Fibroblast of skin of abdomen (primary cell): ENCODE data around the gene CCL8.

Experiments
- DNase-seq: peaks from one replicate; pipeline ENCODE4 v3.0.0-alpha.2; 2013

CCL8 gene

GRCh38 chr17:34314279-34314678 lies 5.0 kb upstream of the CCL8 start:
- DNase-seq: peak; percentile 37

- DNase-seq: no peak
These were observed 761 bp upstream of the CCL8 start for GRCh38 chr17:34318474-34318873.

- no peak for DNase-seq
These were observed 2.7 kb downstream of the CCL8 start for GRCh38 chr17:34321964-34322363.

- peak; percentile 17 for DNase-seq
These were observed 8.3 kb downstream of the CCL8 start for GRCh38 chr17:34327580-34327979.

- DNase-seq: no peak
These were observed 18.5 kb downstream of the CCL8 start for GRCh38 chr17:34337701-34338100.

GRCh38 chr17:34339138-34339770 lies 20.0 kb downstream of the CCL8 start:
- DNase-seq: no peak

GRCh38 chr17:34341916-34342315 lies 22.7 kb downstream of the CCL8 start:
- DNase-seq: no peak

GRCh38 chr17:34347063-34347462 lies 27.8 kb downstream of the CCL8 start:
- no peak for DNase-seq

GRCh38 chr17:34349751-34350150 lies 30.5 kb downstream of the CCL8 start:
- DNase-seq: no peak

GRCh38 chr17:34351096-34351495 lies 31.9 kb downstream of the CCL8 start:
- DNase-seq: no peak

- DNase-seq: no peak
These were observed 33.0 kb downstream of the CCL8 start for GRCh38 chr17:34352191-34352590.

- DNase-seq: peak; percentile 8
These were observed 35.4 kb downstream of the CCL8 start for GRCh38 chr17:34354637-34355036.

GRCh38 chr17:34356194-34356593 lies 37.0 kb downstream of the CCL8 start, which contains the start of gene CCL13:
Gene CCL13, plus strand, starts transcription at chr17:34356480. Its CDS starts 47 bp downstream, at chr17:34356527.
- DNase-seq: no peak

GRCh38 chr17:34357398-34357797 lies 38.2 kb downstream of the CCL8 start:
- no peak for DNase-seq

GRCh38 chr17:34358631-34359030 lies 39.4 kb downstream of the CCL8 start:
- no peak for DNase-seq

GRCh38 chr17:34360601-34361270 lies 41.5 kb downstream of the CCL8 start:
- no peak for DNase-seq

- peak; percentile 79 for DNase-seq
These were observed 42.3 kb downstream of the CCL8 start for GRCh38 chr17:34361478-34362061.

GRCh38 chr17:34363183-34363661 lies 44.0 kb downstream of the CCL8 start, which contains the start of gene CCL1:
Gene CCL1, minus strand, starts transcription at chr17:34363233. Its CDS starts 72 bp downstream, at chr17:34363161.
- DNase-seq: no peak

- no peak for DNase-seq
These were observed 45.5 kb downstream of the CCL8 start for GRCh38 chr17:34364751-34365150.

GRCh38 chr17:34365340-34365739 lies 46.1 kb downstream of the CCL8 start:
- DNase-seq: no peak

GRCh38 chr17:34366010-34366409 lies 46.8 kb downstream of the CCL8 start:
- no peak for DNase-seq

- DNase-seq: no peak
These were observed 47.4 kb downstream of the CCL8 start for GRCh38 chr17:34366529-34367107.

GRCh38 chr17:34367486-34368195 lies 48.4 kb downstream of the CCL8 start:
- no peak for DNase-seq
